Epidermal melanocyte (primary cell): ENCODE data around the gene RPAIN.

Experiments used
- DNase-seq: peaks from one replicate; pipeline ENCODE4 v3.0.0; 2011; ENCODE audit warnings: low spot score; ENCODE audit not compliant: insufficient read length

RPAIN gene, protein sequence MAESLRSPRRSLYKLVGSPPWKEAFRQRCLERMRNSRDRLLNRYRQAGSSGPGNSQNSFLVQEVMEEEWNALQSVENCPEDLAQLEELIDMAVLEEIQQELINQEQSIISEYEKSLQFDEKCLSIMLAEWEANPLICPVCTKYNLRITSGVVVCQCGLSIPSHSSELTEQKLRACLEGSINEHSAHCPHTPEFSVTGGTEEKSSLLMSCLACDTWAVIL

GRCh38 chr17:5419959-5420653, at the start of gene RPAIN:
RPAIN (plus strand) TSS chr17:5420182; CDS start chr17:5420211, 29 bp downstream.
- DNase-seq, result peak; percentile 80

- no peak for DNase-seq
Measured at GRCh38 chr17:5370411-5370810, 49.6 kb upstream of the RPAIN start.

GRCh38 chr17:5373112-5373511, 46.9 kb upstream of the RPAIN start:
- DNase-seq, result no peak

- DNase-seq, result no peak
Measured at GRCh38 chr17:5378566-5379207, 41.3 kb upstream of the RPAIN start.

GRCh38 chr17:5379351-5380107, 40.5 kb upstream of the RPAIN start:
- no peak for DNase-seq

DNA sequence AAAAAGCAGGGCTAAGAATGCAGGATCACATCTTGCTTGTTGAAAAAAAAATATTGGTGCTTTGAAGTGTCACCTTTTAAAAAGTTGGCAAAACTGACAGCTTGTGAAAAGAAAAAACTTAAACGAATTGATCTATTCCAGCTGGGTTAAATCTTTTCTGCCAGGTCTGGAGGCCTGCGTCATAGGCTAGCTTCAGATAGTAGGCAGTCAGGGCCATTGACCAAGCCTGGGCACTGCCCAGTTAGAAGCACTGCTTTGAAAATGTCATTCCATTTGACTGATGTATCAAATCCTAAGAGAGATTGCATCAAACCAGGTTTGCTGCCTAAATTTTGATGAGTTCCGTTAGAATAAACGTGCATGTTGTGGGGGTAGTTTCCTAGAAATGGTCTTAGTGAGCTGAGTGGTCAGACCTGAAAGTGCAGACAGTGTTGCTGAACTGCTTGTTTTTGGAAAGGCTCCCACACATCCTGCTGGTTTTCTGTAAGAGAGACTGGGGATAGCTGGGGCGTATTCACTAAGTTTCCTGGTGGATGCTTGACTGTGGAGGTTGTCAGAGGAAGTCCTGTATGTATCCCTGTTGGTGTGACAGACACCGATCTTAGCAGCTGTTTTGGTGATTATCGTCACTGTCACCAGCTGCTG, 39.4 kb upstream of the RPAIN start:
- DNase-seq, result no peak

DNA sequence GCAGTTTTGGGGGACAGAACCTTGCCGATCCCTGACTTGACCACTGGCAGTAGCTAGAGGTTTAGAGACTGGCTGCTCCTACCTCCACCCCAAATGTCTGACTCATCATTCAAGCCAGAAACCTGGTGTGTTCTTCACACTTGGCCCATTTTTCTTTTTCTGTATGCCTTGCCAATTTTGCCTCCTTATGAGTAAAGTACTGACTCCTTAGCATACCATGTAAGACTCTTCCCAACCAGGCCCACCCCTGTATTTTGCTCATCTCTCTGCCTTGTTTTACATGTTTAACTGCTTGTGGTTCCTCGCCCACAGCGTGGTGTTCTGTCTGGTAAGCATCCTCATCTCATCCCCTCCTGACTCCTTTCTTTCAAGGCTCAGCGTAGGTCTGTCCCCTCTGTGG, 38.4 kb upstream of the RPAIN start:
- DNase-seq, result no peak

DNA sequence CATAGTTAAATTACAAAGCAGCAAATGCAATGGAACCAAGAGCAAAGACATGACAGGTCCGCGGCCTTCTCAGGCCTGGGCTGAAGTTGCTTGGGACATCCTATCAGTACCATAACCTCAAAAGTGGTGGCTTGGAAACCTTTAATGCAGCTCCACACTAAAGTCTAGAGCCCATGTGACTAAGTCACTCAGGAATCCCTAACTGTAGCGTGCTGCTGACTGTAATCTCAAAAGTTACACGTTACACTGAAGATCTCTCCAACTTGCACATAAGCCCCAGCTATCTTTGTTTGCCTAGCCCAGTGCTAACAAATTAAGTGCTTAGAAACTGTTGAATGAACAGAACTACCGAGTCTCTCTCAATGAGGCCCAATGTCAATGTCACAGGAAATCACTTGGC, 28.3 kb upstream of the RPAIN start:
- no peak for DNase-seq

GRCh38 chr17:5396612-5397011, 23.4 kb upstream of the RPAIN start:
- no peak for DNase-seq

DNA sequence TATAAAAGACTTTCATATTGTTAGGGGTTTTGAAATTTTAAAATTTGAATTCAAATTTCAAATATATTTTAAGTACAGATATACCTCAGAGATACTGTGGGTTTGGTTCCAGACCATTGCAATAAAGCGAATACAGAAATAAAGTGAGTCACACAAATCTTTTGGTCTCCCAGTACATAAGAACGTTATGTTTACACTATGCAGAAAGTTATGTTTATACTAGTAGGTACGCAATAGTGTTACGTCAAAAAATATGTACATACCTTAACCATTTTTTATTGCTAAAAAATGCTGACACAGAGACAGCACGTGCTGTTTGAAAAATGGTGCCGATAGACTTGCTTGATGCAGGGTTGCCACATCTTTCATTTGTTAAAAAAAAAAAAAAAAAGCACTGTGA, 20.2 kb upstream of the RPAIN start:
- no peak for DNase-seq

- DNase-seq, result no peak
Measured at GRCh38 chr17:5405400-5405799, 14.6 kb upstream of the RPAIN start.

GRCh38 chr17:5408186-5408585, 11.8 kb upstream of the RPAIN start:
- no peak for DNase-seq

- no peak for DNase-seq
Measured at GRCh38 chr17:5410594-5411272, 9.2 kb upstream of the RPAIN start.

- DNase-seq, result no peak
Measured at GRCh38 chr17:5413682-5414081, 6.3 kb upstream of the RPAIN start.

GRCh38 chr17:5416901-5417300, 3.1 kb upstream of the RPAIN start:
- no peak for DNase-seq

DNA sequence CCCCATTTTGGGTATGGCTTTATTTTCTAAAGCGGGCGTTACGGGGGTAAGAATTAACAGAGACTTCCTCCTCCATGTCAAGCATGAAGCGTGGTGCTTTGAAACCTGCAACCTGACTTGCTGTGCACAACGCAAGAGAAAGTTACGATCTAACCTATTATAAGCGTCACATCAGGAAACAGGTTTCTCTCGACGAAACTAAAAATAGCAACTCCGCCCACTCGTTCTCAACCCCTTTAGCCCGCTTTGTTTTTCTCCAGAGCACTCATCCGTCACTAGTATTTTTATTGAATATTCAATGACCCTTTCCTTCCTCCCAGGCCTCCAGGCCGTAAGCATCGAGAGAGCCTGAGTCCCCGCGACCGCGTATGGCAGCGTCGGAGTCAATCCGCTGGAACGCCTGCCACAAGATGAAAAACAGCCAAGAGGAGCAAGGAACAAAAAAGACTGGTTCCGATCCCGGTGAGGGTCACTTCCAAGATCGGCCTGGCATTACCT, 1.1 kb upstream of the RPAIN start:
- no peak for DNase-seq

DNA sequence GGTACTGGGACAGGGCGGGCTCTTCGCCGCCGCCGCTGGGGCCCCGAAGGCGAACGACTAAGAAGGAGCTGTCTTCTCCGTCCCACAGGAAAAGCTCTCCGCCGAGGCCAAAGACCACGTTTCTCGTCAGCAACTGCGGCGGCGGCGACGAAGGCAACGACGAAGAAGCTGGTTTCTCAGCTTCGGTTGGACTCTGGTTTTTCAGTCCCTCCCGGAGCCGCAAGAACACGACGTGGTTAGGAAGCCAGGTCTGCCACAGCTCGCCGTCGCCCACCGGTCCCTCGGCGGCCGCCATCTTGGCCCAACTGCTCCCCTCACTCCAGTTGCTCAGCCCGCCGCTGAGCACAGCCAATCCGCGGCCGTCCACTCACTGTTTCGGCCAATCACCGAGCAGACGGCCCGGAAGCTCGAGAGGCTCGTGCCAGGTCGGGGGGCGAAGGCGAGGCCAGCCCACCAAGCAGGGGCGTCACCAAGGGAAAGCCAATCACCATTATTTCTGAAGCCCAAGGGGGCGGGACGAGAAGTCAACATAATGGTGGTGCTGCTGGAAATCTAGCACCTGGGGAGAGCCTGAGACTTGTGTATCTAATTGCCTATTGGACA, 525 bp upstream of the RPAIN start, which contains the start of gene NUP88:
Gene NUP88, minus strand, starts transcription at position 307 of the 603 bp plus-strand sequence. Its CDS starts 12 bp downstream, at position 295.
- DNase-seq, result peak; percentile 94

- DNase-seq, result no peak
Measured at GRCh38 chr17:5422505-5422904, 2.5 kb downstream of the RPAIN start.

DNA sequence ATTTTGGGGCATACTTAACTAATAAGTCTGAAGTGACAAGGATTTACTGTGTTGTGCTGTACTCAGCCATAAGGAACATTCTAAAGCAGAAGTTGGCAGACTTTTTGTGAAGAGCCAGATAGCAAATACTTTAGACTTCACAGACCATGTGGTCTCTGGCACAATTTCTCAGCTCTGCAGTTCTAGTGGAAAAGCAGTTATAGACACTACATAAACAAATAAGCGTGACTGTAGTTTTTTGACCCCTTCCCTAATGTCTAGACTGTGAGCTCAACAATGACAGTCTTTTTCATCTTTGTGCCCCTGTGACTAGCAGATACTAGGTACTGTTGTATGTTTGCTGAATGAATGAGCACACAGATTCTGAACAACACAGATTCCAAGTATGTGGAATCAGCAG, 4.9 kb downstream of the RPAIN start:
- no peak for DNase-seq

- no peak for DNase-seq
Measured at GRCh38 chr17:5425826-5426225, 5.8 kb downstream of the RPAIN start.
